ENCODE measurements around the gene CDC34.
A peak's percentile ranks its signal among the peaks of the same experiment; 100 is the strongest.

Gene CDC34

DNA sequence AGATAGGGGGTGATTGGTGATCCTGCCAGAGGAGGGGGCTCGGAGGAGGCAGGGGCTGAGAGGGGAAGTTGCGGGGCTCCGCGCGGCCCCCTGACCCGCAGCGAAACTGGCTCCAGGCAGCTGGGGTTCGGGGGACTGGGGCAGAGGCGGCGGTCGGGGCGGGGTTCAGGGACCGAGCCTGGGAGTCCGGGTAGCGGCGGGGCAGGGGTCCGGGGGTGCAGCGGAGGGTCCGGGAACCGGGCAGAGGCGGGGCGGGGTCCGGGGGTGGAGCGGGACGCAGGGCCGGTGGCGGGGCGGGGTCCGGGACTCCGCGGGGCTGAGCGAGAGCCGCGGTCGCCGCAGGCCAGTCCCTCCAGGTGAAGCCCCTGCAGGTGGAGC, 34.1 kb upstream of the CDC34 start:
- no peak for DNase-seq (ENCODE audit: low read depth in 3 of 3)

DNA sequence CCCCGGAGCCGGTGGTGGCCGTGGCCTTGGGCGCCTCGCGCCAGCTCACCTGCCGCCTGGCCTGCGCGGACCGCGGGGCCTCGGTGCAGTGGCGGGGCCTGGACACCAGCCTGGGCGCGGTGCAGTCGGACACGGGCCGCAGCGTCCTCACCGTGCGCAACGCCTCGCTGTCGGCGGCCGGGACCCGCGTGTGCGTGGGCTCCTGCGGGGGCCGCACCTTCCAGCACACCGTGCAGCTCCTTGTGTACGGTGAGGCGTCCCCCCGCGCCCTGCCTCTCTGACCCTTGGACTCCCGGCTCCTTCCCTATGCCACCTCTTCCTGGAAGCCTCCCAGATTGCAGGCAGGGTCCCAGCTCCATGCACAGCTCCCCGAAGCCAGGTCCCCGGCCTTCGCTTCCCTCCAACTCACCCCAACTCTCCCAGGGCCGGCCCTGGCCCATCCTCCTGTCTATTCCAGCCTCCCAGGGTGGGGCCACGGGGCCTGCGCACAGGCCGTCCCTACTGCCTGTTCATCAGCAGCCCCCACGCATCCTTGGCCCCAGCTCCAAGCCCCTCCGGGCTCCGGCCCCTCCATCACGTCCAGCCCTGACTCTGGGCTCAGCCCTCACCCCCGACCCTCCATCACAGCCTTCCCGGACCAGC, 33.6 kb upstream of the CDC34 start:
- no peak for DNase-seq (ENCODE audit: low read depth in 3 of 3)

DNA sequence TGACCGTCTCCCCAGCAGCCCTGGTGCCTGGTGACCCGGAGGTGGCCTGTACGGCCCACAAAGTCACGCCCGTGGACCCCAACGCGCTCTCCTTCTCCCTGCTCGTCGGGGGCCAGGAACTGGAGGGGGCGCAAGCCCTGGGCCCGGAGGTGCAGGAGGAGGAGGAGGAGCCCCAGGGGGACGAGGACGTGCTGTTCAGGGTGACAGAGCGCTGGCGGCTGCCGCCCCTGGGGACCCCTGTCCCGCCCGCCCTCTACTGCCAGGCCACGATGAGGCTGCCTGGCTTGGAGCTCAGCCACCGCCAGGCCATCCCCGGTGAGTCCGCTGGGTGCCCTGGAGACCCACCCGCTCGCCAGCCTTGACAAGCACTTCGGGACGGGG, 33.1 kb upstream of the CDC34 start:
- no peak for DNase-seq (ENCODE audit: low read depth in 3 of 3)

GRCh38 chr19:498977-499623, 32.5 kb upstream of the CDC34 start:
- no peak for DNase-seq (ENCODE audit: low read depth in 3 of 3)

GRCh38 chr19:501646-502045, 29.9 kb upstream of the CDC34 start:
- DNase-seq (ENCODE audit: low read depth in 3 of 3), result no peak

DNA sequence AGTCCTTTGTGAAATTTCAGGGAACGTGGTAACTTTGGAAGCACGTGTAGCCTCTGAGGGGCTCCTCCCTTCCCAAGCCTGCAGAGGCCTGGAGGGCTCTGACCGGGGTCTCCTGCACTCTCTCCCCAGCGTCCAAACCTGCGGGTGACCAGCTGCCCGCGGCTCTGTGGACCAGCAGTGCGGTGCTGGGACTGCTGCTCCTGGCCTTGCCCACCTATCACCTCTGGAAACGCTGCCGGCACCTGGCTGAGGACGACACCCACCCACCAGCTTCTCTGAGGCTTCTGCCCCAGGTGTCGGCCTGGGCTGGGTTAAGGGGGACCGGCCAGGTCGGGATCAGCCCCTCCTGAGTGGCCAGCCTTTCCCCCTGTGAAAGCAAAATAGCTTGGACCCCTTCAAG, 26.9 kb upstream of the CDC34 start:
- no peak for DNase-seq (ENCODE audit: low read depth in 3 of 3)

GRCh38 chr19:506404-507285, 24.9 kb upstream of the CDC34 start:
- peak; percentile 84 to 94 (median 90) for DNase-seq (ENCODE audit: low read depth in 3 of 3)

DNA sequence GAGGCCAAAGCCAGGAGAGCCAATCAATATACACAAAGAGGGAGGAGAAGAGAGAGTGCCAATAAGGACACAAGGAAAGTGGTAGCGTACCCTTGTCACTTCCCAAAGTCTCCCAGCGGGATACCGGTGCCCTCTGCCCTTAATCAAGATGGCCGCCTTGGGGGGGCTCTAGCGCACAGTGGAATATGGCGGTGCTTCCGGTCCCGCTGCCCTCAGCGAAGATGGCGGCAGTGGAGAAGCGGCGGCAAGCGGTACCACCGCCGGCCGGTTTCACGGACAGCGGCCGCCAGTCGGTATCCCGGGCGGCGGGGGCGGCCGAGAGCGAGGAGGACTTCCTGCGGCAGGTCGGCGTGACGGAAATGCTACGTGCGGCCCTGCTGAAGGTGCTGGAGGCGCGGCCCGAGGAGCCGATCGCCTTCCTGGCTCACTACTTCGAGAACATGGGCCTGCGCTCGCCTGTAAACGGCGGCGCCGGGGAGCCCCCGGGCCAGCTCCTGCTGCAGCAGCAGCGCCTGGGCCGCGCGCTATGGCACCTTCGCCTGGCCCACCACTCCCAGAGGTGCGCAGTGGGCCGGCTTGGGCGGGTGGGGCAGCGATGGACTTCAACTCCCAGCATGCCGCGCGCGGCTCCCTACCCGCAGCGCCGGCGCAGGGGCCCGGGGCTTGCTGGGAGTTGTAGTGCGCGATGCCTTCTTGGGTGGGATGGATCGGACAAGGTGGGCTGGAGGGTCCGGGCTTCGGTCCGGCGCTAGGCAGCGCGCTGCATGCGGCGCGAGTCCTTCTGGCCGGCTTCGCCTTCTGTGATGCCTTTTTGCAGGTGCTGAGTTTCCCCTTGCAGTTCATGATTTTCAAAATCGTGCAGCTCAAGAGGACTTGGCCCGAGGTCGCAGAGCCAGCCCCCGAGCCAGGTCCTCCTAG, 24.0 kb upstream of the CDC34 start, which contains the start of gene TPGS1:
TSS of gene TPGS1 (plus strand) at position 212 of the 918 bp plus-strand sequence. CDS start at position 222, 10 bp downstream.
- DNase-seq (ENCODE audit: low read depth in 3 of 3), result peak; percentile 45 to 86 (median 75)

- DNase-seq (ENCODE audit: low read depth in 3 of 3), result no peak
Measured at GRCh38 chr19:508204-509150, 23.1 kb upstream of the CDC34 start.

GRCh38 chr19:510606-511100, 20.9 kb upstream of the CDC34 start:
- peak; percentile 88 to 95 (median 88) for DNase-seq (ENCODE audit: low read depth in 3 of 3)

- DNase-seq (ENCODE audit: low read depth in 3 of 3), result peak; percentile 40 to 79 (median 59)
Measured at GRCh38 chr19:511101-511851, 20.3 kb upstream of the CDC34 start.

GRCh38 chr19:512547-513365, 18.8 kb upstream of the CDC34 start:
- no peak for DNase-seq (ENCODE audit: low read depth in 3 of 3)

- DNase-seq (ENCODE audit: low read depth in 3 of 3), result no peak
Measured at GRCh38 chr19:513368-514165, 18.0 kb upstream of the CDC34 start.

- DNase-seq (ENCODE audit: low read depth in 3 of 3), result no peak
Measured at GRCh38 chr19:514166-514663, 17.3 kb upstream of the CDC34 start.

- no peak for DNase-seq (ENCODE audit: low read depth in 3 of 3)
Measured at GRCh38 chr19:517721-518597, 13.6 kb upstream of the CDC34 start.

DNA sequence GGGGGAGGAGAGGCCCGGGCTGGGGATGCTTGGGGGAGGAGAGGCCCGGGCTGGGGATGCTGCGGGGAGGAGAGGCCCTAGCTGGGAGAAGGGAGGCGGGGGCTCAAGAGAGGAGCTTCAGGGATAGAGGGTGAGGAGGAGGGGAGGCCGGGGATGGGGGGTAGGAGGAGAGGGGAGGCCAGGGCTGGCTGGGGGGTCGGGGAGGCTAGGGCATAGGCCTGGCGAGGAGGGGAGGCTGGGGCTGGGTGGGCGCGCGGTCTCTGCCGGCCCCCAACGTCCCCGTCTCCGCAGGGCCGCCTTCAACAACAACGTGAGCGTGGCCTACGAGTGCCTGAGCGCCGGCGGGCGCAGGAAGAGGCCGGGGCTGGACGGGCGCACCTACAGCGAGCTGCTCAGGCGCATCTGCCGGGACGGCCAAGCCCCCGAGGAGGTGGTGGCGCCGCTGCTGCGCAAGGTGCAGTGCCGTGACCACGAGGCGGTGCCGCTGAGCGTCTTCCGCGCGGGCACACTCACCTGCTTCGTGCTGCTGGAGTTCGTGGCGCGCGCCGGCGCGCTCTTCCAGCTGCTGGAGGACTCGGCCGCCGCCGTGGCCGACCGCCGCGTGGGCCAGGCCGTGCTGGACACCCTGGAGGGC, 12.8 kb upstream of the CDC34 start:
- peak in 2 of 3 experiments; percentile 25 to 50 for DNase-seq (ENCODE audit: low read depth in 3 of 3)
